Hepatocyte (in vitro differentiated cells): ENCODE data around the gene GJC1.

Experiments used
- EZH2phosphoT487 ChIP-seq: fragments of 200-600 bp; sonication (generic); IDR thresholded peaks from one replicate; pipeline ENCODE4 v1.6.1; 2018; ENCODE audit warnings: antibody characterized with exemption, mild to moderate bottlenecking, low read depth, moderate library complexity; ENCODE audit not compliant: unreplicated experiment, severe bottlenecking
- TF ChIP-seq, protein P1 (sequence below): fragments of 200-600 bp; sonication (generic); IDR thresholded peaks from 2 replicates; pipeline ENCODE4 v1.5.1; 2016; ENCODE audit warnings: antibody characterized with exemption, mild to moderate bottlenecking; ENCODE audit not compliant: poor library complexity

DNA sequence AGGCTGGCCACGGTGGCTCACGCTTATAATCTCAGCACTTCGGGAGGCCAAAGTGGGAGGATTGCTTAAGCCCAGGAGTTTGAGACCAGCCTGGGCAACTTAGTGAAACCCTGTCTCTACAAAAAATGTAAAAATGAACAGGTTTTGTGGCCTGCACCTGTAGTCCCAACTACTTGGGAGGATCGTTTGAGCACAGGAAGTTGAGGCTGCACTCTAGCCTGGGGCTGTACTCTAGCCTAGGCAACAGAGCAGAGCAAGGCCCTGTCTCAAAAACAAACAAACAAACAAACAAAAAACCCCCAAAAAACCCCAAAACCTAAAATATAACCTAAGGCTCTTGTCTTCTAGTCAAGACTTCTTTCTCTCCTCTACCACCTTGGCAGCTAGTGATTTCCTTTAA lies 10.2 kb upstream of the GJC1 start:
- TF ChIP-seq, protein P1, sequence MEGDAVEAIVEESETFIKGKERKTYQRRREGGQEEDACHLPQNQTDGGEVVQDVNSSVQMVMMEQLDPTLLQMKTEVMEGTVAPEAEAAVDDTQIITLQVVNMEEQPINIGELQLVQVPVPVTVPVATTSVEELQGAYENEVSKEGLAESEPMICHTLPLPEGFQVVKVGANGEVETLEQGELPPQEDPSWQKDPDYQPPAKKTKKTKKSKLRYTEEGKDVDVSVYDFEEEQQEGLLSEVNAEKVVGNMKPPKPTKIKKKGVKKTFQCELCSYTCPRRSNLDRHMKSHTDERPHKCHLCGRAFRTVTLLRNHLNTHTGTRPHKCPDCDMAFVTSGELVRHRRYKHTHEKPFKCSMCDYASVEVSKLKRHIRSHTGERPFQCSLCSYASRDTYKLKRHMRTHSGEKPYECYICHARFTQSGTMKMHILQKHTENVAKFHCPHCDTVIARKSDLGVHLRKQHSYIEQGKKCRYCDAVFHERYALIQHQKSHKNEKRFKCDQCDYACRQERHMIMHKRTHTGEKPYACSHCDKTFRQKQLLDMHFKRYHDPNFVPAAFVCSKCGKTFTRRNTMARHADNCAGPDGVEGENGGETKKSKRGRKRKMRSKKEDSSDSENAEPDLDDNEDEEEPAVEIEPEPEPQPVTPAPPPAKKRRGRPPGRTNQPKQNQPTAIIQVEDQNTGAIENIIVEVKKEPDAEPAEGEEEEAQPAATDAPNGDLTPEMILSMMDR, result no peak
- no peak for TF ChIP-seq EZH2phosphoT487
